PC-3 (cell line): ENCODE measurements around the gene ULK3. TPM values are rescaled to one million over a fixed set of nuclear protein-coding genes. Genes with fewer than 3 reads are reported as not detected.

Experiments used
- ATAC-seq: fragments of 200-7000 bp; cut with Tn5 transposase; 2 replicates; pipeline ENCODE4 v1.9.1; 2020; ENCODE audit warnings: mild to moderate bottlenecking, moderate library complexity
- BruUV-seq: library from RNA; stranded (reverse); fragments of 400-500 nt; replicated peaks from 2 replicates; lab custom pipeline; 2021; lab: Mats Ljungman, UMichigan
- CTCF ChIA-PET: fragments of 300-600 bp; sonication (Branson Sonifier 250); formaldehyde crosslinking; loops from one replicate; lab custom pipeline; 2022; ENCODE audit warnings: antibody characterized with exemption; lab: Charles Lee
- POLR2A ChIA-PET: fragments of 300-600 bp; sonication (Branson Sonifier 250); formaldehyde crosslinking; loops from one replicate; lab custom pipeline; 2022; ENCODE audit warnings: antibody characterized with exemption; ENCODE audit not compliant: unreplicated experiment; lab: Charles Lee
- DNase-seq: peaks from one replicate; pipeline ENCODE4 v3.0.0-alpha.2; 2015
- H2AFZ ChIP-seq: fragments of 300-600 bp; sonication (generic); 2 replicates; pipeline ENCODE4 v1.6.0; 2016; ENCODE audit warnings: antibody characterized with exemption, low read length
- H3F3A ChIP-seq: fragments of 300-600 bp; sonication (generic); one replicate; pipeline ENCODE4 v1.6.0; 2017; ENCODE audit warnings: antibody characterized with exemption, low read length, control low read depth, mild to moderate bottlenecking; ENCODE audit not compliant: unreplicated experiment
- H3K27ac ChIP-seq: fragments of 300-600 bp; sonication (generic); 2 replicates; pipeline ENCODE4 v1.5.1; 2016; ENCODE audit warnings: mild to moderate bottlenecking, low read length
- H3K27me3 ChIP-seq: fragments of 300-600 bp; sonication (generic); 2 replicates; pipeline ENCODE4 v1.6.1; 2016; ENCODE audit warnings: low read length, mixed read lengths
- H3K36me3 ChIP-seq: fragments of 300-600 bp; sonication (generic); 2 replicates; pipeline ENCODE4 v1.6.1; 2016; ENCODE audit warnings: low read depth, mixed run types, low read length, mixed read lengths
- H3K4me1 ChIP-seq: fragments of 300-600 bp; sonication (generic); 2 replicates; pipeline ENCODE4 v1.5.1; 2016; ENCODE audit warnings: low read length; ENCODE audit not compliant: insufficient read depth
- H3K4me2 ChIP-seq: fragments of 300-600 bp; sonication (generic); 2 replicates; pipeline ENCODE4 v1.6.0; 2016; ENCODE audit warnings: low read length
- H3K4me3 ChIP-seq: fragments of 300-600 bp; sonication (generic); 2 replicates; pipeline ENCODE4 v1.5.1; 2016; ENCODE audit warnings: mild to moderate bottlenecking, low read length, mixed read lengths
- H3K79me2 ChIP-seq: fragments of 300-600 bp; sonication (generic); 2 replicates; pipeline ENCODE4 v1.6.1; 2017; ENCODE audit warnings: low read length, mixed read lengths
- H3K9ac ChIP-seq: fragments of 300-600 bp; sonication (generic); 2 replicates; pipeline ENCODE4 v1.6.0; 2016; ENCODE audit warnings: mild to moderate bottlenecking, low read length
- H3K9me2 ChIP-seq: fragments of 300-600 bp; sonication (generic); replicated peaks from 2 replicates; pipeline ENCODE4 v1.6.1; 2016; ENCODE audit warnings: mixed run types, low read length, mixed read lengths
- H3K9me3 ChIP-seq: fragments of 300-600 bp; sonication (generic); 2 replicates; pipeline ENCODE4 v1.6.1; 2016; ENCODE audit warnings: low read length, mixed read lengths
- H4K20me1 ChIP-seq: fragments of 300-600 bp; sonication (generic); 2 replicates; pipeline ENCODE4 v1.6.1; 2016; ENCODE audit warnings: low read length, mixed read lengths
- CTCF ChIP-seq: fragments of 300-600 bp; sonication (generic); conservative IDR thresholded peaks from 2 replicates; pipeline ENCODE4 v1.5.1; 2017; ENCODE audit warnings: antibody characterized with exemption, low read depth, mild to moderate bottlenecking, low read length
- EZH2 ChIP-seq: fragments of 300-600 bp; sonication (generic); IDR thresholded peaks from one replicate; pipeline ENCODE4 v1.6.1; 2017; ENCODE audit warnings: antibody characterized with exemption, mild to moderate bottlenecking, low read length; ENCODE audit not compliant: unreplicated experiment
- EZH2phosphoT487 ChIP-seq: fragments of 300-600 bp; sonication (generic); IDR thresholded peaks from 2 replicates; pipeline ENCODE4 v1.6.1; 2018; ENCODE audit warnings: mild to moderate bottlenecking, antibody characterized with exemption, low read length, borderline replicate concordance
- intact Hi-C: fragments of 100-400 bp; cut with micrococcal nuclease; formaldehyde crosslinking; loops from 2 replicates; pipeline ENCODE4 v1.9.0; 2023
- total RNA-seq: library from RNA; depleted of rRNA; stranded (reverse); fragments of >200 nt; gene quantifications from 2 replicates; pipeline ENCODE4 v1.2.3, GENCODE V29; 2014

The ULK3 gene
- total RNA-seq, 1 experiment from 2014 or later, result 20.3 TPM

- H3K4me3 ChIP-seq, result no peak overlapping the region
- BruUV-seq, result no TSS peak
- H3K4me1 ChIP-seq, result no peaks in the 10 kb centered on the region
- H3K27ac ChIP-seq, result no peak overlapping the region
- peaks cover 4% of the 10 kb centered on the region; the same call in 1 of the 2 replicates for H3K36me3 ChIP-seq
- no peak for TF ChIP-seq EZH2
- TF ChIP-seq CTCF, result no peak
- TF ChIP-seq EZH2phosphoT487, result no peak
- H3K4me2 ChIP-seq, result no peak overlapping the region
- ChIA-PET CTCF (no interaction called here), POLR2A (no interaction called here)
- no peaks in the 10 kb centered on the region for H4K20me1 ChIP-seq
- no peaks in the 10 kb centered on the region for H3K9me3 ChIP-seq
- ATAC-seq (no peak), DNase-seq (no peak)
- H3K27me3 ChIP-seq, result no peaks in the 10 kb centered on the region
- no peaks in the 10 kb centered on the region for H3K79me2 ChIP-seq
- no peak overlapping the region for H2AFZ ChIP-seq
- no peak overlapping the region for H3K9ac ChIP-seq
- intact Hi-C loops, result no loop called here
- no peaks in the 10 kb centered on the region for H3K9me2 ChIP-seq
- H3F3A ChIP-seq, result no peaks in the 10 kb centered on the region
Observed at GRCh38 chr15:74850393-74850792, 7.4 kb upstream of the ULK3 start.

GRCh38 chr15:74847432-74847831, 4.5 kb upstream of the ULK3 start:
- Histone ChIP-seq H3K9me3 (no peaks in the 10 kb centered on the region), H3K4me1 (peaks cover 6% of the 10 kb centered on the region; the same call in 1 of the 2 replicates), H3K9me2 (no peaks in the 10 kb centered on the region), H3K27ac (no peak overlapping the region), H3K9ac (no peak overlapping the region), H2AFZ (no peak overlapping the region), H3K4me3 (no peak overlapping the region), H3K4me2 (no peak overlapping the region), H3K36me3 (peaks cover 4% of the 10 kb centered on the region; the same call in 1 of the 2 replicates), H3K79me2 (no peaks in the 10 kb centered on the region), H4K20me1 (no peaks in the 10 kb centered on the region), H3K27me3 (no peaks in the 10 kb centered on the region), H3F3A (no peaks in the 10 kb centered on the region)
- intact Hi-C loops, result loop anchor here (10.0 kb wide), 1 partner anchor 57 kb away; the partner anchor contains the start of gene FAM219B
- BruUV-seq, result no TSS peak
- ChIA-PET POLR2A (no interaction called here), CTCF (no interaction called here)
- no peak for TF ChIP-seq CTCF
- TF ChIP-seq EZH2, result no peak
- no peak for TF ChIP-seq EZH2phosphoT487
- ATAC-seq (no peak), DNase-seq (no peak)

GRCh38 chr15:74845581-74845980, 2.6 kb upstream of the ULK3 start:
- BruUV-seq, result no TSS peak
- POLR2A ChIA-PET, result interaction anchor here (0.6 kb wide), 1 partner anchor 38 kb away, joined by 3 read pairs; no protein-coding TSS in a partner anchor
- H3K4me2 ChIP-seq, result no peak overlapping the region
- H4K20me1 ChIP-seq, result no peaks in the 10 kb centered on the region
- H3K9me2 ChIP-seq, result no peaks in the 10 kb centered on the region
- no peak overlapping the region for H3K4me3 ChIP-seq
- no peak for ATAC-seq
- DNase-seq, result no peak
- no peak overlapping the region for H2AFZ ChIP-seq
- no peak for TF ChIP-seq EZH2
- TF ChIP-seq EZH2phosphoT487, result no peak
- TF ChIP-seq CTCF, result no peak
- H3K27ac ChIP-seq, result no peak overlapping the region
- H3K9me3 ChIP-seq, result no peaks in the 10 kb centered on the region
- no peak overlapping the region for H3K9ac ChIP-seq
- no peaks in the 10 kb centered on the region for H3F3A ChIP-seq
- H3K79me2 ChIP-seq, result 0 out of 2 replicates have a peak, but pooled peaks cover 5% of the 10 kb centered on the region
- CTCF ChIA-PET, result no interaction called here
- H3K36me3 ChIP-seq, result no peaks in the 10 kb centered on the region
- no peaks in the 10 kb centered on the region for H3K27me3 ChIP-seq
- intact Hi-C loops, result loop anchor here (10.0 kb wide), 1 partner anchor 59 kb away; the partner anchor contains the start of gene FAM219B
- H3K4me1 ChIP-seq, result peaks cover 14% of the 10 kb centered on the region
